ENCODE data around the gene POLR3K. TPM values are rescaled to one million over a fixed set of nuclear protein-coding genes. Genes with fewer than 3 reads are reported as not detected.

POLR3K gene
- total RNA-seq, 1 experiment from 2014 or later: 53.6 TPM

GRCh38 chr16:42069-42457 is 11.3 kb downstream of the POLR3K start:
- H2AK5ac ChIP-seq (ENCODE audit: insufficient read length, low read length): no peak overlapping the region
- no peak overlapping the region for H3K27ac ChIP-seq (ENCODE audit: insufficient read length, low read depth, low read length)
- no peak overlapping the region for H4K91ac ChIP-seq (ENCODE audit: insufficient read length, low read depth, low read length)
- DNase-seq: no peak
- no peak overlapping the region for H2BK12ac ChIP-seq (ENCODE audit: insufficient read length, low read depth, low read length)
- H3T11ph ChIP-seq (ENCODE audit: low read length): no peak overlapping the region
- no peak overlapping the region for H3K4me3 Mint-ChIP-seq
- no peak overlapping the region for H3K23ac ChIP-seq (ENCODE audit: insufficient read length, low read depth, low read length)
- no peaks in the 10 kb centered on the region for H3K27me3 ChIP-seq (ENCODE audit: insufficient read depth, low read length)
- H3K4me1 Mint-ChIP-seq: no peaks in the 10 kb centered on the region
- no peak overlapping the region for H4K5ac ChIP-seq (ENCODE audit: insufficient read length, low read depth, low read length)
- no peaks in the 10 kb centered on the region for H4K20me1 ChIP-seq (ENCODE audit: control insufficient read depth, insufficient read depth, insufficient read length)
- no peaks in the 10 kb centered on the region for H3K23me2 ChIP-seq (ENCODE audit: insufficient read length, low read depth, low read length, poor library complexity, severe bottlenecking)
- no peaks in the 10 kb centered on the region for H3K79me2 ChIP-seq (ENCODE audit: insufficient read depth, low read length)
- no peak overlapping the region for H3K18ac ChIP-seq (ENCODE audit: insufficient read length, low read depth, low read length)
- H3K9me3 Mint-ChIP-seq: peaks cover 9 to 14% of the 10 kb centered on the region in 2 experiments; a peak in 4 of 5 replicates
- no peaks in the 10 kb centered on the region for H3K79me1 ChIP-seq (ENCODE audit: insufficient read depth, low read depth, low read length, poor library complexity, severe bottlenecking)
- H3K4ac ChIP-seq (ENCODE audit: low read depth, low read length): no peak overlapping the region
- H3K4me1 ChIP-seq (ENCODE audit: insufficient read depth, low read length): no peaks in the 10 kb centered on the region
- H3K4me2 ChIP-seq (ENCODE audit: insufficient read depth, insufficient read length, low read length): no peak overlapping the region
- TF ChIP-seq, protein P1, sequence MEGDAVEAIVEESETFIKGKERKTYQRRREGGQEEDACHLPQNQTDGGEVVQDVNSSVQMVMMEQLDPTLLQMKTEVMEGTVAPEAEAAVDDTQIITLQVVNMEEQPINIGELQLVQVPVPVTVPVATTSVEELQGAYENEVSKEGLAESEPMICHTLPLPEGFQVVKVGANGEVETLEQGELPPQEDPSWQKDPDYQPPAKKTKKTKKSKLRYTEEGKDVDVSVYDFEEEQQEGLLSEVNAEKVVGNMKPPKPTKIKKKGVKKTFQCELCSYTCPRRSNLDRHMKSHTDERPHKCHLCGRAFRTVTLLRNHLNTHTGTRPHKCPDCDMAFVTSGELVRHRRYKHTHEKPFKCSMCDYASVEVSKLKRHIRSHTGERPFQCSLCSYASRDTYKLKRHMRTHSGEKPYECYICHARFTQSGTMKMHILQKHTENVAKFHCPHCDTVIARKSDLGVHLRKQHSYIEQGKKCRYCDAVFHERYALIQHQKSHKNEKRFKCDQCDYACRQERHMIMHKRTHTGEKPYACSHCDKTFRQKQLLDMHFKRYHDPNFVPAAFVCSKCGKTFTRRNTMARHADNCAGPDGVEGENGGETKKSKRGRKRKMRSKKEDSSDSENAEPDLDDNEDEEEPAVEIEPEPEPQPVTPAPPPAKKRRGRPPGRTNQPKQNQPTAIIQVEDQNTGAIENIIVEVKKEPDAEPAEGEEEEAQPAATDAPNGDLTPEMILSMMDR (conservative IDR thresholded peaks at IDR 0.05): no peak
- no peak overlapping the region for H3K9ac ChIP-seq (ENCODE audit: extremely low read depth, insufficient read length, low read length)
- peaks cover 58 to 79% (median 74%) of the 10 kb centered on the region in 3 experiments for H3K36me3 Mint-ChIP-seq (ENCODE audit: insufficient read depth in 1 of 3, low read depth in 3 of 3)
- no CpG with 5 or more reads among the region's 11 CpGs for WGBS (ENCODE audit: extremely low coverage, insufficient read length, low lambda C conversion rate)
- H2BK15ac ChIP-seq (ENCODE audit: low read depth, low read length): no peak overlapping the region
- H3K56ac ChIP-seq (ENCODE audit: insufficient read length, low read depth, low read length): no peak overlapping the region
- no peak overlapping the region for H3K14ac ChIP-seq (ENCODE audit: insufficient read depth, low read length)
- no peak overlapping the region for H2BK120ac ChIP-seq (ENCODE audit: low read depth, low read length, poor library complexity, severe bottlenecking)
- peaks cover 12% of the 10 kb centered on the region for H3K9me3 ChIP-seq (ENCODE audit: control insufficient read depth, low read depth, low read length)
- H2AFZ ChIP-seq (ENCODE audit: low read length): no peak overlapping the region
- H3K27ac Mint-ChIP-seq: peak overlapping the region in 1 of 3 experiments; percentile 6; a peak in 1 of 7 replicates
- no peak overlapping the region for H4K8ac ChIP-seq (replicated peaks; ENCODE audit: insufficient read length, low read depth, low read length)
- peaks cover 1% of the 10 kb centered on the region for H3K27me3 Mint-ChIP-seq (ENCODE audit: low read depth)
- H2BK5ac ChIP-seq (ENCODE audit: insufficient read length, low read length): no peak overlapping the region
- no peak overlapping the region for H2BK20ac ChIP-seq (ENCODE audit: low read depth, low read length, poor library complexity, severe bottlenecking)

Data from H9 (cell line).